Stimulated activated CD4-positive, alpha-beta T cell treated with anti-CD3 and anti-CD28 coated beads, Interleukin-1b, Interleukin-23, amount 100 ng/mL, for 1 hour (primary cell): ENCODE results near the gene ARAP1.

Experiments
- DNase-seq, 2 donors: peaks; one replicate each; pipeline ENCODE4 v3.0.0-alpha.2; 2020; ENCODE audit warnings: low read depth in 2 of 2

The ARAP1 gene

DNA sequence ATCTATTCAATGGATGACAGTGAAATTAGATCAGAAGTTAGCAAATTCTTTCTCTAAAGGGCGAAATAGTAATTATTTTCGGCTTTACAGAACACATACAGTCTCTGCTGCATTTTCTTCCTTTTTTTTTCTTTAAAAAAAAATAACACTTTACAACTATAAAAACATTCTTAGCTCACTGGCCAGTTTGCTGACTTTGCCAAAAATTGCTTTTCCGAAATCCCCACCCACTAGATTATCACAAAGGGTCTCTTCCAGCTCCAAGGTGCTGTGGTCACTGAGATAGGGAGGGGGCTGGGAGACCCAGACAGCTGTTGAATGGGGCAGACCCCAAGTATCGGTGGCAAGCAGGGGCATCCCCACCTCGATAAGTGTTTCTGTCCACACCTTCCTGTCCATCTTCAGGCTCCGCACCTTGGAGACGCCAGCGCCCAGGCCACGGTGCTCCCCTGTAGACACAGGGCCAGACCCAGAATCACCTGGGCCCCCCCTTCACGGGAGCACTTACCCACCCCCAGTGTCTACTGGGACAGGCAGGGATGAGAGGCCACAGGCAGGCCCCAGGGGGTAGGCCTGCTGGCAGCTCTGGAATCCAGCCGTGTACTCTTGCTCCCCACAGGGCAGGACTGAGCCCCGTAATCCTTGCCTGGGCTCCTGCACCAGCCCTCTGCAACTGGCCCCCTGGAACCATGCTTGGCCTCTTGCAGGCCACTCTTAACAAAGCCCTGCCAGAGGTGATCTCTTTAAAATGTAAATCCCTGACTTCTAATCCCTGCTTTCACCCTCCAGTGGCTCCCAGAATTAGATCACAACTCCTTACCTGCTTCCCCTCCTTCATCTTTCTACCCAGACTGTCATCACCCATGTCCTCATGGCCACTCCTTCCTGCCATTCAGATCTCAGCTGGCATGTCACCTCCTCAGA lies 46.5 kb downstream of the ARAP1 start:
- no peak for DNase-seq

DNA sequence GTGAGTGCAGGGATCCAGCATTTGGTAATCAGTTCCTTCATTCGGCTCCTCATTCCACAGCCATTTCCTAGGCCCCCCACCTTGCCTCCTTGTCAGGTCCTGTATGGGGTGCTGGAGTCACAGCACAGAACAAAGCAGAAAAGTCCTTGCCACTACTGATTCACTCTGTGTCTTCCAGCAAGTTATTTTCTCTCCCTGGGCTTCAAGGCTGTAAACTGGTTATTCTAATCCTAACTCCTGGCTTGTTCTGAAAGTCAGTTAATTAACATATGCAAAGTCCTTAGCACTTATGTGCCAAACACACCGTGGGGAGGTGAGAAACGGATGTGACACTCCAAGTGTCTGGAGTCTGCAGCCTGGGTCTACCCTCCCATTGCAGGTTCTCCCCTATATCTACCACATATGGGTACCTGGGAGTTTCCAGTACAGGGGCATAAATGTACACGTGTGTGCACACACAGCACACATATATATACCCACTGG lies 47.4 kb downstream of the ARAP1 start:
- DNase-seq = no peak

DNA sequence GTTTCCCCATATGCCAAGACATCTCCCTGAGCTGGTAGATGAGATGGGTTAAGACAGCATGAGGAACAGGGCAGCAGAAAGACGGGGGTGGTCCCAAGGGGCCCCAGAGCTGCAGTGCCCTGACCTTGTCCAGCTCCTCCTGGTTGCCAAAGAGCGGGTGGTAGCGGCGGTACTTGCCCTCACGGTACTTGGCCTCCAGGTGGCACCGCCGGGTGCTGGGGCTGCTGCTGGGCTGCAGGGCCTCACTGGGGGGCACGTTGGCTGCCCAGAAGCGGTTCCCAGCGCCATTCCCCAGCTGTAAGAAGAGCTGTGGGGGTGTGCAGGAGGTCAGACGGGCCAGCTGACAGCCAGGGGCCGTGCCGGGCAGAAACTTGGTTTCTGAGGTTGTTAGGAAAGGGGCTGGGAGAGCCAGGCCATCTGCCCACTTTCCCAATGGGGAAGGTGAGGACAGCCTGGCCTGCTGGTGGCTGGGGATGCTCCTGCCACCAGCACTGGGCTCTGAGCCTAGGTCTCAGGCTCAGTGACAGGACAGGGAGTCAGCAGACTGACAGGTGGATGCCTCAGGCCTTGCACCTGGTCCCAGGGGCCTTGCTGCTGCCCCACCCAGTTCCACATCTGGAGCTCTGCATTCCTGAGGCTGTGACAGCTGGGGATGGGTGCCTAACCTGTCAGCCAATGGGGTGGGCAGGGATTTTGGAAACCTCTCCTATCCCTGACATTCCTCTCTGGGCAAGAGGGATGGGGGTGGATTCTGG lies 48.0 kb downstream of the ARAP1 start:
- DNase-seq = no peak

DNA sequence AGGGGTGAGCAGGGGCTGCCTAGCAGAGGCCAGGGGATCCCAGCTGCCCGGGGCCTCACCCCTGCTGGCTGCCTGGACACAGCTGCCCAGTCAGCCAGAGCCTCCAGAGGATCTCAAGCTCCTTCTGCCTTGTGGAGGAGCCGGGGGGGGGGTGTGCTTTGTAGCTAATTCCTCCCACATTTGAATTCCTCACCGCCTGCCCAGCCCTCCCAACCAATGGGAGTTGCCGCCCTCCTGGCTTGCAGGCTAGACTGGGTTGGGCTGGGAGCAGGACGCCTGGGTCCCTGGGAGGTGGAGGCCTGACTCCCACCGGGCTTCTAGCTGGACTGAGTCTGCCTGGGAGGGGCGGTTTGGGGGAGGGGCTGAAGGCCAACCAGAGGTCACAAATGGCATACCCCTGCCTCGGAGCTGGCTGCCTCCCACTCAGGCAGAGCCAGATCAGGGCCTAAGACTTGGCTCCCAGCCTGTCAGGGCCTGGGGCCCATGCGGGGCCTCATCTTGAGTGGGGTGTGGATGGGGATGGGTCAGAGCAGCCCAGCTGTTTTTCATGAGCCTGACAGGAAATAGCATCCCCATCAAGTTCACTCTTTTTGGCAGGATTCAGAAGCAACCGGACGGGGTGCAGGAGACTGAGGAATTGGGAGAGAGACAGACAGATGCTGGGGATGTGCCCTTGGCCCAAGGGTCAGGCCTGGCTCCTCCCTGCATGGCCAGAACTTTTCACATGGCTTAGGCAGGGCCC lies 48.8 kb downstream of the ARAP1 start:
- no peak for DNase-seq

DNA sequence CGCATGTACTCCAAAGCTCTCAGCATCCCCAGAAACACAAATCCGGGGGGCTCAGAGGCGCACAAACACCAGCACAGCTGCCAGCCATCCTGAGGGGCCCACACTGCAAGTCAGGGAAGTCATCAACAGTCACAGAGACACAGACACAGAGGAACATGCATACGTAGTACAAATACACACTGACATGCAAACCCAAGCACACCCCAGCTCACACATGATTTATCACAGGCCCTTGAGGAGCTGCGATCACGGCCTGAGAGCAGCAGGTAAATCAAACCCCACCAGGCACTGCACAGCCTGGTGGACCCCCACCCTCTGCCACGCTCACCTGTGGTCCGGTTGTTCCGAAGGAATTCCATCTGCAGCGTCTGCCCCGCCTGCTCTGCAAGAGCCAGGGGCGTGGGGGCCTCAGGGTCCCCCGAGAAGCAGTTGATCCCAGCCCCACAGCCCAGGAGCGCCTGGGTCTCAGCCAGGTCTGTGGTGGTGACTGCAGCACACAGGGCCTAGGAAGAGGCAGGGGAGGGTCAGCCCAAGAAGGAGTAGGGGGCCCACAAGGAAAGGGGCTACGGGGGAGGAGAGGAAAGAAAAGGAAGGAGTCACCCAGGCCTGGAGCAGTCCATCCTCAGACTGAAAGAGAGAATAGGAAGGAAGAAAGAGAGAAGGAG lies 49.5 kb downstream of the ARAP1 start:
- DNase-seq = no peak

DNA sequence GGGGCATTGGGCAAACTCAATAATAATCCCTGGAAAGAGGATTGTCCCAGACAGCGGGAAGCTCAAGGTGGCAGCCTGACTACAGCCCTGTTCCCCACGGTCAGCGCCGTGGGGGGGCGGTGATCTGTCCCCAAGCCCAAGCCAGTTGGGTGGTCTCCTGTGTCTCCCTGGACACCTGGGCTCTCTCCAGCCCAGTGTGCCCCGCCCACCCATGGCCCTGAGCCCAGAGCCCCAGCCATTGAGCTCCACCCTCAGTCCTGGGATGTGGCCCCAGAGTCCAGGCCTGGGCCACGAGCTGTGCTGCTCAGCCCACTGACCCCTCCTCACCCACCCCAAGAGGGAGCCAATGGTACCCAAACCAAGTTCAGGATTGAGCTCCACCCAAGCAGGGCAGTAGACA lies 50.1 kb downstream of the ARAP1 start:
- no peak for DNase-seq

DNA sequence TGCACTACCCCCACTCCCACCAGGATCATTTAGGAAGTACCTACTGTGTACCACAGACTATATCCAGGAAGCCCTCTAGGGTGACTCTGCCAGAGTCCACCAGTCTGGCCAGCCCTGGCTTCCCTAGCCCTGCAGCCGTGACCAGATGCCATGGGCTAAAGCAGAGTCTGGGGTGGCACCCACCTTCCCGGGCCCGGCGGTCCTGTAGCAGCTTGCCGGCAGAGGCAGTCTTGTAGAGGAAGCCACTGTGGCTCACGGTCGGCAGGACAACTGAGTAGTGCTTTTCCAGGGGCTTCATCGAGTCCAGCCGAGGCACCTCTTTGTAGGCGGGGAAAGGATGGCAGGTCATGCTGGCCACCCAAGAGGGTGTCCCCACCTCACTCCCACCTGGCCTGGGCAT lies 50.7 kb downstream of the ARAP1 start:
- DNase-seq = no peak

DNA sequence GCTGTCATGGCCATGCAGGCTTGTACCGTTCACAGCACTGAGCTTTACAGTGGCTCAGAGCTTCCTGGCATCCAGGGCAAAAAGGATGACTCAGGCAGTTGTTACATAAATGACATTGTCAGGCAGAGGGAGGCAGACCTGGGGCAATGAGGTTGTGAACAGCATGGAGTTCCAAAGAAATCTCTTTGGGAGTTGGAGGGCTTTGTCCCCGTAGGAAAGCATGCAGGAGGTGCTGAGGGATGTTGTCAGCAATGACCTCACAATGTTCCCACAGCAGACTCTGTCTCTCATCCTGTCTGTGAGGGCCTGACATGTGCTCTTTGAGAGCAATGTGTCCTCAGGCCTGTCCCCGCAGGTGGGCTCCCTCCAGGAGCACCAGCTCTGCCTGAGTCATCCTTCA lies 52.1 kb downstream of the ARAP1 start:
- no peak for DNase-seq

DNA sequence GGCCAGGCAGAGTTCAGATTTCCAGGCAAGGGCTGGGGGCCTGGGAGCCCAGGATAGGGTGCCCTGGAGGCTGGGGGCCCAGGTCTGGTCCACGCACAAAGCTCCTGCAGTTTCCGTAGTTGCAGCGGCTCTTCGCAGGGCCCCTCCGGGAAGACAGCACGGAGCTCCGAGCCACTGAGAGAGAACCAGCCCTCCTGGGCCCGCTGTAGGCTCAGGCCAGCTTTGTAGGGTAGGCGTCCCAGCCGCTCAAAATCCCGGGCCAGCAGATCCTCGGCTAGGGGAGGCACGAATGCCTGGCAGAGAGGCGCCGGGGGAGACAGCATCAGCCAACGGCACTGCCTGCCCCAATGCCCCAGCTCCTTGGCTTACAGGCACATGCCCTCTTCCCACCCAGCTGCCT lies 54.4 kb downstream of the ARAP1 start:
- DNase-seq = no peak

DNA sequence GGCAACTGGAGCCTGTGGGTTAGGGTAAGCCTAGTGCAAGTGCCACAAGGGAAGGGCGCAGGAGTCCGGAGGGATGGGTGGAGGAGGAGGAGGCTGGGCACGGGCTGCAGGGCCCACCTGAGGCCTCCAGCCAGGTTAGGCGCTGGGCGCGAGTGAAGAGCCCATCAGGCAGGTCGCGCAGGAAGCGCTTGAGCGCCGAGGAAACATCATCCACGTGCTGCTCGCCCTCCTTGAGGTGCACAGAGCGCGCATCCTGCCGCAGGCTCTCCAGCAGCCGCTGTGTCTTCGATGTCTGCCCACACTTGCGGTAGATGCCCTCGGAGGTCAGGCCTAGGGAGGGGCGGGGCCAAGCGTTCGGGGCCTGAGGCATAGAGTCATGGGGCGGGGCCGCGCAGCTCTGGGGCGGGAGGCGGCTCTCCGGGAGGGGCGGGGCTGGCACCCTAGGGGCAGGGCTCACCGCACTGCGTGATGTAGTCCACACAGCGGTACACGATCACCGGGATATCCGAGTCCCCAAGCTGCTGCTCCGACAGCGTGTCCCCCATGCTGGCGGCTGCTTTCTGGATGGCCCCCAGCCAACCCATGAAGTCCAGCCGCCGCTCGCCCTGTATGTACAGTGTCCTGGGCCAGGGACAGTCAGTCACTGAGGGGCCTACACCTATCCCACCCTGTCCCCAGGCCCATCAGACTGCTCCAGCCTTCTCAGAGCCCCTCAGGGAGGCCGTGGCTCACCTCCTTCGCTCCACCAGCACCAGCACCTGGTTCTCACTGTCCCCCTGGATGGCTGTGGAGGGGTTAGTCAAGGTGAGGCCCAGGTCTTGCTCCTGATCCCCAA lies 55.1 kb downstream of the ARAP1 start:
- no peak for DNase-seq

DNA sequence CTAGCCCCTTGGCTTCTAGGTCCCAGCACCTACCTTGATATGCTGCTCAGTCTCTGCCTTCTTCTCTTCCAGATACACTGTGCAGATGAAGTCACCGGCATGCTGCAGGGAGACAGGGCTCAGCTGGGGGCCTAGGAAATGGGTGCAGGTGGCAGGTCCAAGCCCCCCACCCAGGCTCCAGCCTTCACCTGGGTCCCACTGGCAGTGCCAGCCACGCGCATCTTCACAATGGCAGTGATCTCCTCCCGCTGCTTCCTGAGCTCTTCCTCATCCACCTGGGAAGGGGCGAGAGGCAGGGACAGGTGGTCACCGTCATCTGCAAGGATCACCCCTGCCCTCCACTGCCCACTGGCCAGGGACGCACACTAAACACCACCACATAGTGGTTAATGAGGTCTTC lies 56.9 kb downstream of the ARAP1 start:
- DNase-seq = no peak

DNA sequence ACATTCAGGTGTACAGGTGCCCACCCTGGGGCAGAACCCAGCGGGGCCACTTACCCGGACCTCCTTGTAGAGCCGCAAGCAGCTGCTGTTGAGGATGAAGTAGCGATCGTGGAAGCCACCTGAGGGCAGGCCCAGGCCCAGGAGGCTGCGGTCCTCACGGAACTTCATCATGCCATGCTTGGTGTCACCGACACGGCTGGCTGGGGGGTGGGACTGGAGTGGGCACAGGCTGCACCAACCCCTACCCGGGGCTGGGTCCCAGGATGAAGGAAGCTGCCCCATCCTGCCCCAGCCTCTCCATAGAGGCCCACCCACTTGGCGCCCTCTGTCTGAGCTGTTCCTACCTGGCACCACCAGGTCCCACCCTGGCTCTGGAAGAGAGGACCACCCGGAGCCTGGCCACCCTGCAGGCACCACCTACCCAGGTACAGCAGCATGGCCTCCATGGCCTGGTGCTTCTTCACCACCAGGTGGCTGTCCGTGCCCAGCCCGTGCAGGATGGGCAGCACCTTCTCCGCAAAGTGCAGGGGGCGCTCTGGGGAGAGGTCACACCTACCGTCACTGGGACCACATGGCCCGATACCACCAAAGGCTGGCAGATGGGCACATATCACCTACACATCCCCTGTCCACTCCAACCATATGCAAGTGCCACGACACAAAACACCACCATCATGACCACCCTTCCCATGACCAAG lies 58.8 kb downstream of the ARAP1 start:
- DNase-seq = no peak

DNA sequence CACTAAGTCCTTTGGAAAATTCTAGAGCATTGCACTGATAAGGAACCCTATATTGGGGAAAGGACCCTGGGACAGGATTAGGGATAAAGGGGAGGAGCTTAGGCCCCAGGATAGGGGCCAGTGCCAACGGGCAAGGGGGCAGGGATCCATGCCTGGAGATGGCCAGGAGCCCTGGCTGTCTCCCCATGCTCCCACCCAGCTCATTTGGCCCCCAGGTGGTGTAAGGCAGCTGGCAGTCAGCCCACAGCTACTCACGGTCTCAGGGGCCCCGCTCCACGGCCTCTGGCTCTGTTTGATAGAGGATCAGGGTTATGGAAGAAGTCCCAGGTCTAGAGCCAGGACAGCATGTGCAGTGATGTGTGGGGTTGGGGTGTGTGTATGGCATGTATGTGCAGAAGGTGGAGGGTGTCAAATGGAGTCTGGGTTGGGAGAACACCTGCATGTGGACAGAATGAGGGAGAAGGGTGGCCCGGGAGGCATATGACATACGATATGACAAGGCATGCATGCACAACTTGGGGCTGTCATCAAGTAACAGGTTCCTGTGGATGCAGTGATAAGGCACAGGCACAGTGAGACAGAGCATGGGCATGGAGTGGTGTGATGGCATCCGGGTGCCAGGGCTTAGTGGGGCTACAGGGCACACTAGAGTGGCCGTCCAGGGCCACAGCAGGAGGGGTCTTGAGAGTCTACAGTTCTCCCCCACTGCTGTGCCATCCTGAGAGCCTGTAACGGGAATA lies 59.5 kb downstream of the ARAP1 start:
- DNase-seq = no peak

DNA sequence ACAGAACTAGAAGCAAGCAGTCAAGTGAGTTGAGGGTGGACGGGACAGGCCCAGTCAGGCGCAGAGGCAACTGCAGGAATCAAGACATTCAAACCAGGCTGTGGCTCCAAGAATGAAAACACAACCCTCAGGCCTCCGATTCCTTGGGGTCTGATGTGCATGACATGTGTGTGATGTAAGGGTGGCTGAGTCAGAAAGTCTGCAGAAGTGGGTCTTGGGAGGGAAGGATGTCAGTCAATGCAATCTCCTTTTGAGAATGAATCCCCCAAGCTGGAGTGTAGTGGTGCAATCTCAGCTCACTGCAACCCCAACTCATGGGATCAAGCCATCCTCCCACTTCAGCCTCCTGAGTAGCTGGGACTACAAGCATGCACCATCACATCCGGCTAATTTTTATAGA lies 62.0 kb downstream of the ARAP1 start:
- DNase-seq = no peak

DNA sequence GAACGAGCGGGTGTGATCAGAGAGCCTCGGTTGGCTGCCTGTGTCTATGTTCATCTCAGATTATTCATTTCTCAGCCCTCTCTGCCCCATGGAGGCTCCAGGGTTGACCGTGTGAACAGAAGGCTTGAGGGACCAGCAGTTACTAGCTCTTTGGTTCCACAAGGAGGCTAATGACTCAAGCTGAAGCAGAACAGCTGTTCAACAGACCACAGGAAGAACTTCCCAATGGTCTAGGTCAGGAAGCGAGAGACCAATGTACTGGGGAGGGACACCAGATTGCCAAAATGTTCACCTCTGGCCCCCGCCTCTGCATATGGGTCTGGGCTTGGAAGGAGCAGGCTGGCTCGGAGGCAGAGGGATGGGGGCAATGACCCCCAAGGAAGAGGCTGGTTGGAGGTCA lies 63.3 kb downstream of the ARAP1 start:
- no peak for DNase-seq

DNA sequence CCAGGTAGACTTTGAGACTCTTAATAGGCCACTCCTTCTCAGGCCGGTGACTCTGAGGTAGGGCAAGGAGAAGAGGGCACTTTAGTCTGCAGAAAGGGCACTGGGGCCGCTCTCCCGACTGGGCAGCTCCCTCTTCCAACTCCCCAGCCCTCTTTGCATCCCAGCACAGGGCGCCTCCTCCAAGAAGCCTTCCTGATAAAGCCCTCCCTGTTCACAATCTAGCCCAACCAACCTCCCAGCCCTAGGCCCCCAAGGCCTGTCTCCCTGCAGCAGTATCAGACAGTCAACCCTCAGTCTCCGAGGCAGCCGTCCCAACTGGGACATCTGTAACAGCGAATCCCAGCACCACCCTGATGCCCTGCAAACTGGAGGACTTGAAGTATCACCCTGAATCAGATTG lies 63.7 kb downstream of the ARAP1 start:
- no peak for DNase-seq

DNA sequence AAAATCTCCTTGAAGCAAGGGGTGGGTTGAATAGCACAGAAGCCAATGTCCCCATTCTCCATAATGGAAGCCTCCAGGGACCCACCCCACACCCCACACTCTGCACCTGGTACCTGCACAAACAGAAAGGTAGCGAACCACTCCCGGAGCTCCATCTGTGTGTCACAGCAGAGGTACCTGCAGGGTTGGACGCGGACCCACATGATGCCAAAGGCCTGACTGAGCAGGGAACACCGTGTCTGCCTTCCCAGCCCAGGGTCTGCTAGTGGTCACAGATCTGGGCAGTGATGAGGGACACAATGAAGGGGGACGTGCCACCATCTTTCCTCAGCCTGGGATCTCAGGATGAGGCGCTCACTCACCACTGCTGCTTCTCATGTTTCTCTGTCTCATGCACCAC lies 64.9 kb downstream of the ARAP1 start:
- DNase-seq = no peak

DNA sequence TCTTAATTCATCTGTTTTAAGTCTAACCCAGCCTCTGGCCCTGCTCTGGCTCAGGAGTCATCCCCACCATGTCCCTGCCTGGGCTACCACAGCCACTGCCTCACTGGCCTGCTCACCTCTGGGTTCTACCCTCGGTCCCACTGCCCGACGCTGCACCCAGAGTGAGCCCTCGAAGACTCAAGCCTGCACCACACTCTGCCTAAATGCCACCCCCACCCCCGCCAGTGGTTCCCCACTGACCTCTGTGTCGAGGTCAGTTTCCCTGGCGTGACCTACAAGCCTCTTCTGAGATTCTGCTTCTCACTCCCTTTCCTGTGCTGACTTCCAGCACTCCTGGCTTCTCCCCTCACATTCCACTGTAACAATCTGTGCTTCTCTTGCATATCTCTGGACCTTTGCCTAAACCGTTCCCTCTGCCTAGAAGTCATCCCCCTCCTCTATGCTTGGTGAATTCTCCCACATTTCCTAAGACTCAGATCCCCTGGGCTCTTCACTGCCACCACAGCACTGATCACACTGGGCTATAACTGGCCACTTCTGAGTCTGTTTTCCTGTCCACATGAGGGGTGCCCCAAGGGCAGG lies 65.5 kb downstream of the ARAP1 start:
- DNase-seq = no peak
